ENCODE data around the gene EVA1A.

EVA1A gene

GRCh38 chr2:75547345-75548035, 13.2 kb downstream of the EVA1A start:
- H3K4me1 ChIP-seq (ENCODE audit: insufficient read depth, insufficient read length) = no peaks in the 10 kb centered on the region
- no peak for TF ChIP-seq SUZ12 (IDR thresholded peaks at IDR 0.05; ENCODE audit: extremely low read depth, insufficient read depth, insufficient read length)
- TF ChIP-seq ZNF274 (IDR thresholded peaks at IDR 0.05; ENCODE audit: low read depth, low read length) = no peak
- no peak for TF ChIP-seq YY1 (IDR thresholded peaks at IDR 0.05; ENCODE audit: insufficient read depth, insufficient read length)
- no peak for DNase-seq (ENCODE audit: low read depth, low spot score)

GRCh38 chr2:75545922-75546321, 14.8 kb downstream of the EVA1A start:
- Histone ChIP-seq H3K36me3 (ENCODE audit: insufficient read depth, insufficient read length, low read length) (no peaks in the 10 kb centered on the region), H3K4me1 (ENCODE audit: insufficient read depth, insufficient read length) (no peaks in the 10 kb centered on the region)

More at GRCh38 chr2:75547345-75548035, 13.2 kb downstream of the EVA1A start:
- no peaks in the 10 kb centered on the region for H3K36me3 ChIP-seq (ENCODE audit: insufficient read depth, insufficient read length, low read length)
- no peak overlapping the region for H3K4me3 ChIP-seq (ENCODE audit: insufficient read length, low read depth)
- no peak overlapping the region for H3K9ac ChIP-seq (ENCODE audit: insufficient read length, low read depth)
- no peaks in the 10 kb centered on the region for H3K27me3 ChIP-seq (ENCODE audit: insufficient read depth, insufficient read length)
- H3K9me3 ChIP-seq (ENCODE audit: insufficient read depth, low read length) = no peaks in the 10 kb centered on the region

DNA sequence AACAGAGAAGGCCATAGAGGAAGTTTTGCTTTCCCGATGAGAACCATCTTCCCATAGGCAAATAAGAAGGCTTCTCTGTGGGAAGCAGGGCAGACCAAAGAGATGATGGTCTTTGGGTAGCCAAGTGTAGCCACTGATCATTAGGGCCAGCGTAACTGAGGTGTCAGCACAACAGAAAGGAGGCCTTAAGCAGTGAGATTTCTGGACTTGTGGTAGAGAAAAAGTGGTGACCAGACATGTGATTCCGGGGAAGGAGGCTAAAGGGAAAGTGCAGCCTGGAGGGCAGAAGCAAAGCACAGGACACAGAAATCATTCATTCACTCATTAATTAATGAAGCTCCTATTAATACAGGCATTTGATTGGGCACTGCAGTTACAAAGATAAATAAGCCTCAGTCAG, 15.4 kb downstream of the EVA1A start:
- Histone ChIP-seq H3K27me3 (ENCODE audit: insufficient read depth, insufficient read length) (no peaks in the 10 kb centered on the region), H3K9ac (ENCODE audit: insufficient read length, low read depth) (no peak overlapping the region), H3K9me3 (ENCODE audit: insufficient read depth, low read length) (no peaks in the 10 kb centered on the region), H3K4me1 (ENCODE audit: insufficient read depth, insufficient read length) (no peaks in the 10 kb centered on the region), H3K36me3 (ENCODE audit: insufficient read depth, insufficient read length, low read length) (no peaks in the 10 kb centered on the region), H3K4me3 (ENCODE audit: insufficient read length, low read depth) (no peak overlapping the region)
- TF ChIP-seq ZNF274 (IDR thresholded peaks at IDR 0.05; ENCODE audit: low read depth, low read length) (no peak), YY1 (IDR thresholded peaks at IDR 0.05; ENCODE audit: insufficient read depth, insufficient read length) (no peak), SUZ12 (IDR thresholded peaks at IDR 0.05; ENCODE audit: extremely low read depth, insufficient read depth, insufficient read length) (no peak)
- no peak for DNase-seq (ENCODE audit: low read depth, low spot score)

More at GRCh38 chr2:75545922-75546321, 14.8 kb downstream of the EVA1A start:
- no peak overlapping the region for H3K4me3 ChIP-seq (ENCODE audit: insufficient read length, low read depth)
- H3K27me3 ChIP-seq (ENCODE audit: insufficient read depth, insufficient read length) = no peaks in the 10 kb centered on the region
- no peak for TF ChIP-seq YY1 (IDR thresholded peaks at IDR 0.05; ENCODE audit: insufficient read depth, insufficient read length)
- TF ChIP-seq ZNF274 (IDR thresholded peaks at IDR 0.05; ENCODE audit: low read depth, low read length) = no peak
- no peaks in the 10 kb centered on the region for H3K9me3 ChIP-seq (ENCODE audit: insufficient read depth, low read length)
- no peak overlapping the region for H3K9ac ChIP-seq (ENCODE audit: insufficient read length, low read depth)
- no peak for DNase-seq (ENCODE audit: low read depth, low spot score)

DNA sequence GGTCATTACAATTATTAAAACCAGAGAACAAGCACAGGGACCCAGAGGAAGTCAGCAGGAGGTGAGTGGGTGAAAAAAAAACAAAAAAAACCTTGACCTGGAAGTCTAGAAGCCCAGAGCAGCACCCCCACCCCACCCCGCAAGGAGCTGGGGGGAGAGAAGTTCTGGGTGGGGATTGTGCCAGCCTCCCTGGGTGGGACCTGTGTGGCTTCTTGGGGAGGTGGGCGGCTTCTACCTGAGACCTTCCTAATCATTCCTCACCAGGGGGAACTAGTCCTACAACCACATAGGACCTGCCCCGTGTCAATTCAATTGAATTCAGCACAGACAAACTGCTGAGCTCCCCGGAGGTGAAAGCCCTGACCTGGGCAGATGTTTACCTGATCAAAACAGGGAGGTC, 17.3 kb downstream of the EVA1A start:
- H3K27me3 ChIP-seq (ENCODE audit: insufficient read depth, insufficient read length) = no peaks in the 10 kb centered on the region
- no peak for TF ChIP-seq SUZ12 (IDR thresholded peaks at IDR 0.05; ENCODE audit: extremely low read depth, insufficient read depth, insufficient read length)
- no peak for TF ChIP-seq ZNF274 (IDR thresholded peaks at IDR 0.05; ENCODE audit: low read depth, low read length)
- TF ChIP-seq YY1 (IDR thresholded peaks at IDR 0.05; ENCODE audit: insufficient read depth, insufficient read length) = no peak

GRCh38 chr2:75541430-75541829, 19.3 kb downstream of the EVA1A start:
- no peak overlapping the region for H3K9ac ChIP-seq (ENCODE audit: insufficient read length, low read depth)
- no peaks in the 10 kb centered on the region for H3K9me3 ChIP-seq (ENCODE audit: insufficient read depth, low read length)
- H3K27me3 ChIP-seq (ENCODE audit: insufficient read depth, insufficient read length) = no peaks in the 10 kb centered on the region
- H3K36me3 ChIP-seq (ENCODE audit: insufficient read depth, insufficient read length, low read length) = no peaks in the 10 kb centered on the region
- DNase-seq (ENCODE audit: low read depth, low spot score) = no peak
- no peak overlapping the region for H3K4me3 ChIP-seq (ENCODE audit: insufficient read length, low read depth)
- TF ChIP-seq SUZ12 (IDR thresholded peaks at IDR 0.05; ENCODE audit: extremely low read depth, insufficient read depth, insufficient read length) = no peak
- no peak for TF ChIP-seq YY1 (IDR thresholded peaks at IDR 0.05; ENCODE audit: insufficient read depth, insufficient read length)
- TF ChIP-seq ZNF274 (IDR thresholded peaks at IDR 0.05; ENCODE audit: low read depth, low read length) = no peak
- H3K4me1 ChIP-seq (ENCODE audit: insufficient read depth, insufficient read length) = no peaks in the 10 kb centered on the region

More for the DNA sequence above, 17.3 kb downstream of the EVA1A start:
- H3K36me3 ChIP-seq (ENCODE audit: insufficient read depth, insufficient read length, low read length) = no peaks in the 10 kb centered on the region
- no peaks in the 10 kb centered on the region for H3K4me1 ChIP-seq (ENCODE audit: insufficient read depth, insufficient read length)
- no peaks in the 10 kb centered on the region for H3K9me3 ChIP-seq (ENCODE audit: insufficient read depth, low read length)
- no peak overlapping the region for H3K9ac ChIP-seq (ENCODE audit: insufficient read length, low read depth)
- no peak overlapping the region for H3K4me3 ChIP-seq (ENCODE audit: insufficient read length, low read depth)
- no peak for DNase-seq (ENCODE audit: low read depth, low spot score)

DNA sequence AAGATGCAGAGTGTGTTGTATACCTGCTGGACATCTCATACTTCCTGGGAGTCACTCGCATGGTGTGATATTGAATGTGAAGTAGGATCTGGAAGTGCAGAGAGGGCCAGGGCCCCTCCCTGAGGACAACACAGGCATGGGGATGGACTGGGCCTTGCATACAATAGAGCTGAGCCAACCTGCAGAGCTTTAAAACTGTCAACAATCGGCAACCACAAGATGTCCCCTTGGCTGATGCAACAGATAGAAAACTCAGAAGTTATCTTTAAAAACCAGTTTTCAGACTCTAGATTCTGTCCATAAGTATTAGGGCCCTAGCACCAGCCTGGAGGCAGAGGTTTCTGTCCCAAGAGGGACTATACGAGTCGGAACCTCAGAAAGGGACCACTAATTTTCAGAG, 19.7 kb downstream of the EVA1A start:
- Histone ChIP-seq H3K4me3 (ENCODE audit: insufficient read length, low read depth) (no peak overlapping the region), H3K36me3 (ENCODE audit: insufficient read depth, insufficient read length, low read length) (no peaks in the 10 kb centered on the region), H3K4me1 (ENCODE audit: insufficient read depth, insufficient read length) (no peaks in the 10 kb centered on the region), H3K9ac (ENCODE audit: insufficient read length, low read depth) (no peak overlapping the region), H3K27me3 (ENCODE audit: insufficient read depth, insufficient read length) (no peaks in the 10 kb centered on the region), H3K9me3 (ENCODE audit: insufficient read depth, low read length) (no peaks in the 10 kb centered on the region)
- no peak for DNase-seq (ENCODE audit: low read depth, low spot score)
- TF ChIP-seq SUZ12 (IDR thresholded peaks at IDR 0.05; ENCODE audit: extremely low read depth, insufficient read depth, insufficient read length) = no peak
- TF ChIP-seq YY1 (IDR thresholded peaks at IDR 0.05; ENCODE audit: insufficient read depth, insufficient read length) = no peak
- no peak for TF ChIP-seq ZNF274 (IDR thresholded peaks at IDR 0.05; ENCODE audit: low read depth, low read length)

- no peak overlapping the region for H3K4me3 ChIP-seq (ENCODE audit: insufficient read length, low read depth)
- no peaks in the 10 kb centered on the region for H3K36me3 ChIP-seq (ENCODE audit: insufficient read depth, insufficient read length, low read length)
- no peak overlapping the region for H3K9ac ChIP-seq (ENCODE audit: insufficient read length, low read depth)
- H3K4me1 ChIP-seq (ENCODE audit: insufficient read depth, insufficient read length) = no peaks in the 10 kb centered on the region
- no peaks in the 10 kb centered on the region for H3K27me3 ChIP-seq (ENCODE audit: insufficient read depth, insufficient read length)
- TF ChIP-seq YY1 (IDR thresholded peaks at IDR 0.05; ENCODE audit: insufficient read depth, insufficient read length) (no peak), ZNF274 (IDR thresholded peaks at IDR 0.05; ENCODE audit: low read depth, low read length) (no peak), SUZ12 (IDR thresholded peaks at IDR 0.05; ENCODE audit: extremely low read depth, insufficient read depth, insufficient read length) (no peak)
- DNase-seq (ENCODE audit: low read depth, low spot score) = no peak
- H3K9me3 ChIP-seq (ENCODE audit: insufficient read depth, low read length) = no peaks in the 10 kb centered on the region
Observed at GRCh38 chr2:75539955-75540716, 20.6 kb downstream of the EVA1A start.

Measured in NT2/D1 (cell line).